SW 1271 (cell line): ENCODE measurements around the gene EPHX1.
"Not testable (repeated sequence)": the region's sequence is repeated elsewhere in the genome, so short reads cannot be mapped to it uniquely, and the experiment has no call there.

Source experiments
- DNase-seq, 2 experiments: peaks; one replicate each; lab custom pipeline; 2025; lab: John Stamatoyannopoulos, UW

Gene EPHX1

DNA sequence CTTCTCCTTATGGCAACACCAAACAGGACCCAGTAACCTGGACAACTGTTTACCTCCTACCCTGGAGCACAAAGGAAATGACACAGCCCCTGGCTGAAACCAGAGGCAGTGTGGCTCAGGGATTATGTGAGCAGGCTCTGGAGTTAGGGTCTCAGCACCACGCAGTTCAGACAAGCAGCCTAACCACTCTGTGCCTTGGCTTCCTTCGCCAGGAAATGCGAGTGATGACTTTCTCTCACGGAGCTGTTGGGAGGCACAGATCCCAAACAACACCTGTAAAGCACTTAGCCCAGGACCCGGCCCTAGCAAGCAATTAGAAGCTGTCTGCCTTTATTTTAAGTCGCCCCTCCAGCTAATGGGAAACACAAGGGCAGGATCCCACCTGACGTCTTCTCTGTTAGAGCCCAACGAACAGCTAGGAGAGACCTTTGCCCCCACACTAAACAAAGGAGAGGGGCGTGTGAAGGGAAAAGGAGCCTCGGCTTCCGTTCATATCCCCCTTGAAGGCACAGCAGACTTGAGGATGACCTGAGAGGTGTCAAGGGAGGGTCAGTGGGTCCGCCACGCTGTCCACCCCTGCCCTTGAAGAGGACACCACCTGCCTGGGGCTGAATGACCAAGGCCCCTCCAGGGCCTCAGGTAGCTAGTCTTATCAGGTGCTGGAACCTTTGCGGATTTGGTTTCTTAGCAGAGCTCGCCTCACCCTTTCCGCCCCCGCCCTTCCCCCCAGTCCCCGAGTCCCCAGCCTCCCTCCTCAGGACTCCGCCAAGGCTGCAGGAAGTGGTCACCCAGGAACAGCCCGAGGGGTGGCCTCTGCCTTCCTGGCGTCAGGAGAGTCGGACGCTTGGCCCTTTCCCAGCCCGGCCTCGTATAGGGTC, 71.4 kb downstream of the EPHX1 start:
- DNase-seq: peak; percentile 24 to 37

DNA sequence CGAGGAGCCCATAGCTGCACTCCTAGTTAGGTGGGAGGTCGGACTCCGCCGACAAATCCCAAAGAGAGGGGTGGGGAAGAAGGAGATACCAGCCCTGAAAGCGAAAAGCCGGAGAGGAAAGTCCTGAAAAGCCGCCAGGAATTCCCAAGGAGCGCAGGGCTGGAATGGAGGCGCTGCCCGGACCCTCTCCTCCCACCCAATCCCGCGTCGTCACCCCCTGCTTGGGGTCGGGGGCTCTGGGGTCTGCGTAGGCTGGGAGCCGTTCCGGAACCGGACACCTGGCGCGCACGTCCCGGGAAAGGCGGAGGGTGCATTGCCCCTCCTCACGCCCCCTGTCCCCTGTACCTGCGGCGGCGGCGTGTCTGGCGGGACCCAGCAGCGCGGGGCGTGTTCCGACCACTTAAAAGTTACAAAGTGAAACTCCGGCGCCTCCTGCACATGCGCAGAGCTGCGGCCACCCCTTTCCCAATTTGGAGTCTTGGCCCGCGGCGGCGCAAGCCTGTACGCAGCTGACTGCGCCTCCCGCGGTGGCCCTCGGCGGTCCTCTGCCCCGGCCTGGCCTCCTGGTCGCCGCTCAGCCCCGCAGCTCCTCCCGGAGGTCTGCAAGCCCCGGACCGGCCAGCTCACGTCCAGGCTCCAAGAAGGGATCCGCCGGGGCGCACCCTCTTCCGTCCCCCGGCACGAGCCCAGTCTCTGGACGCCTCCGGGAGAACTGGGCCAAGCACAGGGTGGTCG, 72.2 kb downstream of the EPHX1 start, which contains the start of gene TMEM63A:
TMEM63A (minus strand) TSS at position 422 of the 735 bp plus-strand sequence. CDS start 4,800 bp downstream, outside the sequence.
- DNase-seq: peak; percentile 29 to 68

DNA sequence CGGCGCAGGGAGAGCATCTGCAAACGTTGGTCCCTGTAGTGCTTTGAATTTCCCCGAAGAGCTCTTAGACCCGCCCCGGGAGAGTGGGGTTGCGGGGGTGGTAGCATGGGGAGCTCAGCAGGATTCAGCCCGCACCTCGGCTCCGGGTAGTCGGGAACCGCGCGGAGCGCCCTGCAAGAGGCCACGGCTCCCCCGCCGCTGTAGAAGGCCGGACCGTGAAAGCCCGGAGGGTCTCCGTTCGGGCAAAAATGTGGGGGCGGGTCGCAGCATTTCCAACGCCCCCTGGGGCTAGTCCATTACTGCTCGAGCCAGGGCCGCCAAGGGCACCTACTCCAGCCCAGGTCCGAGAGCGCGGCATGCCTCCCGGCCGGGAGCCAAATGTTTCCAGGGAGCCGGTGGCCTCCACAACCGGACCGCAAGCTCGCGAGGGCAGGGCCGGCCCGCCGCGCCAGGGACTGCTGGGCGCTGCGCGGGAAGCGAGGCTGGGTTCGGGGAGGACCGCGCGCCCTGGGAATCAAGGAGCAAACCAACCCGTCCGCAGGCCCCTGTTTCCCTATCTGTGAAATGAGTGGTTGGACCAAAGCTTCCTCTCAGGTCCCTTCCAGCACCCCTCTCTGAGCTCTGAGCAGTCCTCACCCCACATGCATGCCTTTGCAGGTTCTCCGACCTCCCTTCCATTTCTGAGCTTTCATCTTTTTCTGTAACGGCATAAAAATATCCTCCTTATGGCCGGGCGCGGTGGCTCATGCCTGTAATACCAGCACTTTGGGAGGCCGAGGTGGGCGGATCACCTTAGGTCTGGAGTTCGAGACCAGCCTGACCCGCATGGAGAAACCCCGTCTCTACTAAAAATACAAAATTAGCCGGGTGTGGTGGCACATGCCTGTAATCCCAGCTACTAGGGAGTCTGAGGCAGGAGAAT, 73.0 kb downstream of the EPHX1 start:
- DNase-seq: no peak

DNA sequence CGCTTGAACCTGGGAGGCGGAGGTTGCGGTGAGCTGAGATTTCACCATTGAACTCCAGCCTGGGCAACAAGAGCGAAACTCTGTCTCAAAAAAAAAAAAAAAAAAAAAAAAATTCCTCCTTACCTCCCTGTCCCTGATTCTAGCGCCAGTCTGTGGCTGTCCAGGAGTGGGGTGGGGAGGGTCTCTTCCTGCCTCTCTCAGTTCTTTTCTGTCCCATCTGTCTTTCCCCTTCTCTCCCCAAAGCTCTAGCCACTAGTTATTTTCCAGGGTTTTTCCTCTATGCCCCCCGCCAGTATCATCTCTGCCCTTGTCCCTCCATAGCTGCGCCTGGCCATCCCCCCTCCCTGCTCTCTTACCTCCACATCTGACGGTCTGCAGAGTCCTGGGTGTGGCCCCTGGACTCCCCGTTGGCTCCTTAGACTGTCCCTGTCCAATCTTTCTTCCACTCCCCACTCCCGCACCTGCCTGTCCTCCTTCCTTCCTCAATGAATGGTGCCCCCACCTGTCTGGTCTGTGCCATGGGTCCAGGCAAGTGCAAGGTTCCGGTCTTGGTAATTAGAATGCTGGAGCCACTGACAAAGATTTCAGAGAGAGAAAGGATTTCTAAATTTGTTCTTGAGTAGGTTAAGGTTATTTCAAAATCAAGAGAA, 73.8 kb downstream of the EPHX1 start:
- DNase-seq: no peak

DNA sequence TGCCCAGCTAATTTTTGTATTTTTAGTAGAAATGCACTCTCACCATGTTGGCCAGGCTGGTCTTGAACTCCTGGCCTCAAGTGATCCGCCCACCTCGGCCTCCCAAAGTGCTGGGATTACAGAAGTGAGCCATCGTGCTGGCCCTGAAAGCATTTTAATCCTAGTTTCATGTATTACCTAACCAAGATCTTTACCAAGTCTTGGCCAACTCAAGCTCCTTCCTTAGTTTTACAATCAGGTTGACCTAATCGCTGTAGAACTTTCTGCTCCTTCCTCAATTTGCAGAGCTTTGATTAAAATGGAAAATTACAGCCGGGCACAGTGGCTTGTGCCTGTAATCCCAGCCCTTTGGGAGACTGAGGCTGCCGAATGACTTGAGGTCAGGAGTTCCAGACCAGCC, 75.4 kb downstream of the EPHX1 start:
- DNase-seq: no peak

DNA sequence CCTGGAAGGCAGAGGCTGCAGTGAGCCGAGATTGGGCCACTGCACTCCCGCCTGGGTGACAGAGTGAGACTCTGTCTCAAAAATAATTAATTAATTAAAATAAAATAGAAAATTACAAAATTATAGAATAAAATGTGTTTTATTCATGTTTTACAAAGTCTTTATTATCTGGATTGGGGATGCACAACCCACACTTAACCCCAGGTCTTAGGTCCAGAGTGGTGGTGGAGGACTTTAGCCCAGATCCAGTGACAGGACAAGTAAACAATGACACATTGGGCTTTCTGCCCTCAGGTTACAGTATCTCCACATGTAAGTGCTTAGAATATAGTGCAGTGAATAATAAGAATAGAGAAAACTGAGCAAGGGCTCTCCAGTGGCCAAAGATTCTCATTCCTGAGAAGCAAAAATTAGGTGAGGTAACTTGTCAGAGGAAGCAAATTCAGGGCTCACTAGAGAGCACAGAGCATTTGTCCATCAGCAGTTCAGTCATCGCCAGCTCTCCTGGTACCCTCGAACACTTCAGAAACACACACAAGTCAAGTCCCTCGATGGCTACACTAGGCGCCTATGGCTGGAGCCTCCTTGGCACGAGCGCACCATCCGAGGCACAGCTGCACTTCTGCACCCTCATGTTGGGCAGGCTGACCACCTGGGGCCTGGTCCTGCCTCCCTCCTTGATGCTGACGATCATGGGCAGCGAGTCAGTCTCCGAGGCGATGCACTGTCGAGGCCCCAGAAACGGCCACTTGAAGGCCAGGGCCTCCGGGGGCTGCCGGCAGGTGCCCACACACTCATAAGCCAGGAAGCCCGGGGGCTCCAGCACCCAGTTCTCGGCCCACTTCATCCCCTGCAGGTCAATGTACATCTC, 76.5 kb downstream of the EPHX1 start:
- no peak for DNase-seq

DNA sequence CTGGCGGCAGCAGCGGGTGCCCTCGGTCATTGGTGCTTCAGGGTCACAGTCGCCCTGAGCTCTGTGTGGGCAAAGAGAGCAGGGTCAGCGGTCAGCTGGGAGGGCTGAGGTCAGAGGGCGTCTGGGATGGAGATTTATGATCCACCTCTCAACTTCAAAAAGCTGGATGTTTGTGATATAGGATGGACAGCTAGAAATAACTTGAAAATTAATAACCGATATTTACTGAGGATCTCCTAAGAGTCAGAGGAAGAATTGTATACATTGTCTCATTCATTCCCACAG, 77.0 kb downstream of the EPHX1 start:
- DNase-seq: no peak

DNA sequence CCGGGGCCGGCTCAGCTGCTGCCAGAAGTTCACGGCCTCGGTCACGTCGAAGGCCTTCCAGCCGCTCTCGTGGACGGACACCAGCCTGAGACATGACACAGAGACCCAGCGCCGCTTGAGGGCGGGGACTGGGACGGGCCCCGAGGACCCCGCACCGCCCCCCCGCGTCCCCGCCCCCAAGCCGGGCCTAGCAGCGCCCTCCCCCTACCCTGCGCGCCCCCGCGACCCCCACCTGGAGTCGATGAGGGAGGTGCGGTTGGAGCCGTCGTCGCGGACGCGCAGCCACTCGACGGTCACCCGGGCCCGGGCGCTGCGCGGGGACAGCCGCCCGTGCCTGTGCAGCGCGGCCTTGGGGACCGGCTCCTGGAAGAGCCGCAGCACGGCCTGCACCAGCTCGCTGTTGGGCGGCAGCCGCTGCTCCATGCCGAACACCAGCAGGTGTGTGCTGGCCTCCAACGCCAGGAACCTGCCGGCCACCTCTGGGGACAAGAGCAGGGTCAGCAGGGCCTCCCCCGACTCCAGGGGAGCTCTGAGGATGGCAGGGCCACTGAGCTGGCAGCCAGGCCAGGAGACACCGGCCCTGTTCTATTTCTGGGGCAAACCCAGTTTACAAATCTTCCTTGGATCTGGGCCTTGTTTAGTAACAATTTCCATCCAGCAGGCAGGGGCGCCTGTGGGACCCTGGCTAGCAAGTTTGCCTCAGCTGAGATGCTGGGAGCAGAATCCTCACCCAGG, 77.8 kb downstream of the EPHX1 start:
- DNase-seq: not testable (repeated sequence)

DNA sequence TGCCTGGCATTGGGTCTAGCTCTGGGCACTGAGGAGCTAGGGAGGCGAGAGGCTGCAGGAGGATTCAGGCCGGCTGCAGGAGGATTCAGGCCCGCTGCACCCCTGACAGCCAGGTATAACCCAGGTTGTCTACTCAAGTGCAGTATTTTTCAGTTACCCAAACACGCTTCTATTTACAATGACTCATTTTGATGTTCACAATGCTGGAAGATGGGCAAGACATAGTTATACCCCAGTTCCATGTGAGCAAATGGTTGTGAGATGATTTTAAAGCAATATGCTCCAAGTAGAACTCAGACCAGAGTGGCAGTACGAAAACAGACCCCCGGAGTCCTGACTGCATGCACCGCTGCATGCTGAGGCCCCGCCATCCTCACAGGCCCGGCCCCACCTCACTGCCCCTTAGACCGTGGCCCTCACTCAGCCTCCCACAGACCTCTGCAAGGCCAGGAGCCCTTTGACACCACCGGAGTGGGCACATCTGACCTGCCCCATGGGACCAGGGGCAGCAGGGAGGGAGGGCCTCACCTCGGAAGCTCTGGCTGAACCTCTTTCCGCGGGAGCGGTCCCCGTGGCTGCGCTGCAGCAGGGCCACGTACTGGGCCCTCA, 78.5 kb downstream of the EPHX1 start:
- DNase-seq: no peak

DNA sequence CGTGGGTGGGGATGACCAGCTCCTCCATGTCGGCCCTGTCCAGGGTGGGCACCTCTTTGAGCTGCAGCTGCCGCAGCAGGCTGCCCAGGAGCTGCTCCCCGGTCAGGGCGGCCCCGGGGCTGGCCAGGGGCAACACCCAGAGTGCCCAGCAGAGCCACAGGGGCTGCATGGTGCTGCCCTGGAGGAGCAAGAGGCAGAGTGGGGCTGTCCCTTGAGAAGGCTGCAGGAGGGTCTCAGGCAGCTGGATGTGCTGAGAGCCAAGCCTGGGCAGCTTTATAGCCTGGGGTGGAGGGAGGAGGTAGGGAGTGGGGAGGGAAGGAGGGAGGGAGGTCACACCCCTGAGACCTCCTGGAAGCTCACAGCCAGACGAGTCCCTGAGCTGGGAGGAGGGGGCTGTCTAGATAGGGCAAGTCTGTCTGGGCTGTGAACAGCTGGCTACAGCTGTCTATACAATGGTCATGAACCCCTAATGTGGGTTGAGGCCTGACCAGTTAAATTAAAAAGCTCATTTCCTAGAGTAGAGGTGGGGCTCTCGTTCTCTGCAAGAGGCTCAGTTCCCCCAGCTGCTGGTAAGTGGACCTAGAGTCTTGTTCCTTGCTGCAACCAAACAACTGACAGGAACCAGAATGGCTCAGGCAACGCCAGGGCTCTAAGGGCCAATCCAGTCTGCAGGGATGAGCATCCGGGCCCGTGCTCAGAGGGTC, 79.1 kb downstream of the EPHX1 start, which contains the start of gene LEFTY1:
LEFTY1 (minus strand) TSS at position 249 of the 704 bp plus-strand sequence; CDS start at position 169, 80 bp downstream.
- DNase-seq: no peak

DNA sequence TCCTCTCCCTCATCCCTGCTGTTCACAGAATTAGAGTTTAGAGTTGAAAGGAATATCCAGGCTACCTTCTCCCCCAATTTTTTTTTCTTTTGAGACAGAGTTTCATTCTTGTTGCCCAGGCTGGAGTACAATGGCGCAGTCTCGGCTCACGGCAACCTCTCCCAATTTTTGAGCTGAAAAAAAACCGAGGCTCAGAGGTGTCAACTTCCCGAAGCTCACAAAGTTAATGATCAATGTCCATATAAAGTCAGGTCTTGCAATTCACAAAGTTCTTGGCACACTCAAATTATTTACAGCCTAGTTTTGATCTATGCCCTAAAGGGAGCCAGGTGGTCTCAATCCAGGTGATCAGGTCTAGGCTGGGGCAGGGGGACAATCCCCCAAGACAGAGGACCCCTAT, 79.8 kb downstream of the EPHX1 start:
- DNase-seq: no peak

DNA sequence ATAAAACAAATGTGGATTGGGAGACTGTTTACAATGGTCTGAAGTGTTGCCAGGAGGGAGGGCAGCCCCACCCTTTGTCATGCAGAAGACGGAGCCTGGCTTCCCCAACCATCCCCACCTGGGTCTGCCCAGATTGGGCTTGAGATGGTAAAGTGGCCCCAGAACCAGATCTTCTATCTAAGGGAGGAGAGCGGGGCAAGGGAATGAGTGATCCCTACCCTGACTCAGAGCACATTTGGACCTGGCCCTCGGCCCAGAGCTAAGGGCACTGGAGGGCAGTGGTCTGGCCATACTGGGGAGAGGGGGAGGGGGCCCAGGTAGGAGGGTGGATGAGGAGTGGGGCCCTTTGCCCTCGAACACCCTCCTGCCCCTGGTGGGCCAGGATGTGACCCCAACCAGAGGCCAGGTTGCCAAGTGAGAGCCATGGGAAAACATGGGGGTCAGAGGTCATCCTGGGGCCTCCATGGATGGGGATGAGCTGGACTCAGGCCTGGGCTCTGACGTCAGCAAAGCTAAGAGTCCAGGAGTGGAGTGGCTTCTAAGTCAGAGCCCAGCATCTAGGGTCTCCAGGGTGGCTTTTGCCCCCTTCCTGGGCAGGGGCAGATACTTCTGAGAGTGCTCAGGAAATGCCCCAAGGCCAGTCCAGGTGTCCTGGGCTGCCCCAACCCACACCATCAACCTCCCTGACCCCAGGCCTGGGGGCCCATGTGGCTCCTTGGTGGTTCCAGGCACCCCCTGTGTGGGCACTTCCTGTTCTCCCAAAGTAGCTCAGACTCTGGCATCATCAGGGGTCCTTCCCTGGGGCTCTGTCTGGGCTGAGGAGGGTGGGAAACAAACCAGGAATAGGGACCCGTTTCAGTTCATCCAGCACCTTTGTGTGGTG, 80.7 kb downstream of the EPHX1 start:
- DNase-seq: no peak

DNA sequence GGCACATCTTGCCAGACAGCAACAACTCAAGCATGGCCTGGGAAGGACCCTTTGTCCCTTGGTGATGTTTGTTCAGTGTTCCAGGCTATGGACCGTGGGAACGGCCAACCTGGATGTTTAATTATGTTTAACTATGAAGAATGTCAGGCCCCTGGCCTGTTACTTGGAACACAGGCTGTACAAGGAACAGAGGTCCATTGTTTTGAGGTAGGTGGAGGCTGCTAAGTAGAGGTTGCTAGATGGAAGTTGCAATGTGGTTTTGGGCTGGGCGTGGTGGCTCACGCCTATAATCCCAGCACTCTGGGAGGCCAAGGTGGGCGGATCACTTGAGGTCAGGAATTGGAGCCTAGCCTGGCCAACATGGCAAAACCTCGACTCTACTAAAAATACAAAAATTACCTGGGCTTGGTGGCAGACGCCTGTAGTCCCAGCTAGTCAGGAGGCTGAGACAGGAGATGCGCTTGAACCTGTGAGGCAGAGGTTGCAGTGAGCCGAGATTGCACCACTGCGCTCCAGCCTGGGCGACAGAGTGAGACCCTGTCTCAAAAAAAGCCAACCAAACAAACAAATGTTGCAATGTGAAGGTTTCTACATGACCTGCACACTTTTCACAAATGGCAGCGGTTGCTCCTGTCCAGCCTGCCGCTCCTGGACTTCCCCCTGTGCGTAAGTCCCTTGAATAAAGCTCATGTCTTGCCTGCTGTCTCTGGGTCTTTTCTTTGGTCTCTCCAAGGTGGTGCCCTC, 81.5 kb downstream of the EPHX1 start:
- no peak for DNase-seq

DNA sequence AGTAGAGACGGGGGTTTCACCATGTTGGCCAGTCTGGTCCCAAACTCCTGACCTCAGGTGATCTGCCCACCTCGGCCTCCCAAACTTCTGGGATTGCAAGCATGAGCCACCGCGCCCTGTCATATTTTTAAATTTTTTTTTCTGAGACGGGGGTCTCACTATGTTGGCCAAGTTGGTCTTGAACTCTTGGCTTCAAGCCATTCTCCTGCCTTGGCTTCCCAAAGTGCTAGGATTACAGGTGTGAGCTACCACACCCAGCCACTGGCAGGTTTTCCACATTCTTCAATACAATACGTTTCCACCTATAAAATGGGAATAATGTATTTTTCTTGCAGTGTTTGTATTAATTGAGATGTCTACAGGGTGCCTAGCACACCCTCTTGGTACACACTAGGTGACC, 82.4 kb downstream of the EPHX1 start:
- no peak for DNase-seq
